ENCODE measurements around the gene BCAR1.
"Not testable (repeated sequence)": the region's sequence is repeated elsewhere in the genome, so short reads cannot be mapped to it uniquely, and the experiment has no call there.

- TF ChIP-seq EZH2 (IDR thresholded peaks at IDR 0.05); POLR2AphosphoS5 (IDR thresholded peaks at IDR 0.05; ENCODE audit: borderline replicate concordance, low read depth, low read length); FOXP2 (optimal IDR thresholded peaks at IDR 0.05; ENCODE audit: control extremely low read depth, extremely low read length, insufficient read depth): not testable (repeated sequence)
Observed at GRCh38 chr16:75205961-75206748, 45.3 kb downstream of the BCAR1 start.
